ENCODE measurements around the gene LPP. TPM values are rescaled to one million over a fixed set of nuclear protein-coding genes. Genes with fewer than 3 reads are reported as not detected.

Gene LPP
- total and polyA plus RNA-seq, 4 donors, result 7.2 to 50.3 (median 26.4) TPM

GRCh38 chr3:188469228-188469885, 315.4 kb downstream of the LPP start:
- 56% methylated on average over 3 of the region's 10 CpGs for WGBS (ENCODE audit: insufficient coverage)
- no peaks in the 10 kb centered on the region for H3K27me3 ChIP-seq (ENCODE audit: control insufficient read depth, insufficient read depth, low read length)
- no peaks in the 10 kb centered on the region for H3K36me3 ChIP-seq (ENCODE audit: control insufficient read depth, insufficient read depth, low read length)
- H3K9me3 ChIP-seq (ENCODE audit: control insufficient read depth, insufficient read depth, low read length), result no peaks in the 10 kb centered on the region
- DNase-seq (ENCODE audit: low read depth in 4 of 6, low spot score in 6 of 6), result peak in 1 of 6 donors; percentile 50
- no peak overlapping the region for H3K4me3 ChIP-seq (ENCODE audit: low read depth, low read length)
- H3K27ac ChIP-seq (ENCODE audit: low read depth, low read length), result peak overlapping the region; percentile 42
- H3K4me1 ChIP-seq (ENCODE audit: control insufficient read depth, insufficient read depth, low read length), result no peaks in the 10 kb centered on the region

DNA sequence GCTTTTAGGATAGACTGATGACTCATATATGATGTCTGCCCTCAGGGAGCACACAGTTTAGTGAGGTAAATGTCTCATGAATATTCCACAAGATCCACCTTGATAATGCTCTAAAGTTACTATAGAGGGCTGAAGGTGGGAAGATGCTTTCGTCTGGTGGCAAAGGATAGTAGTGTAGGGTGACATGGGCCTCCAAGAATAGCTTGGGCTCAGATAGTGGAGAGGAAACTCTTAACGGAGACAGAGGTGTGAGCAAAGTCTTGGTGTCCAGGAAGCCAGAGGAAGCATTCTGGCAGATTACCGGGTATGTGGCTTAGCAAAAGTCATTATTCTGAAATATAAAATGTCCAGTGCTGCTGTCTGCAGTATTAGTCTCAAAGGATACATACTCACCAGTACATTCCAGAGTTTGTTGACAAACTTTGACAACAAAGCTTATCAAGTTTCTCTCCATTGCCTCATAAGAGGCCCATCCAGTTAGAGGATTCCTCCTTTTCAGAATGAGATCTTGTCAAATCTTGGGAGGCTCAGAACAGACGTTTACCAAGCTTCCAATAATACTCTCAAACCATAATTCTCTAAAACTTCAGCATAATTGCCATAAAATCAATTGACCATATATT, 316.7 kb downstream of the LPP start:
- H3K4me1 ChIP-seq (ENCODE audit: control insufficient read depth, insufficient read depth, low read length), result no peaks in the 10 kb centered on the region
- H3K4me3 ChIP-seq (ENCODE audit: low read depth, low read length), result no peak overlapping the region
- no peaks in the 10 kb centered on the region for H3K9me3 ChIP-seq (ENCODE audit: control insufficient read depth, insufficient read depth, low read length)
- DNase-seq (ENCODE audit: low read depth in 4 of 6, low spot score in 6 of 6), result no peak
- no peaks in the 10 kb centered on the region for H3K36me3 ChIP-seq (ENCODE audit: control insufficient read depth, insufficient read depth, low read length)
- no peak overlapping the region for H3K27ac ChIP-seq (ENCODE audit: low read depth, low read length)
- no peaks in the 10 kb centered on the region for H3K27me3 ChIP-seq (ENCODE audit: control insufficient read depth, insufficient read depth, low read length)
- WGBS (ENCODE audit: insufficient coverage), result 96% methylated on average over 3 of the region's 4 CpGs

- H3K36me3 ChIP-seq (ENCODE audit: control insufficient read depth, insufficient read depth, low read length), result no peaks in the 10 kb centered on the region
- no peak for DNase-seq (ENCODE audit: low read depth in 4 of 6, low spot score in 6 of 6)
- H3K9me3 ChIP-seq (ENCODE audit: control insufficient read depth, insufficient read depth, low read length), result no peaks in the 10 kb centered on the region
- H3K4me1 ChIP-seq (ENCODE audit: control insufficient read depth, insufficient read depth, low read length), result no peaks in the 10 kb centered on the region
- no peak overlapping the region for H3K27ac ChIP-seq (ENCODE audit: low read depth, low read length)
- peaks cover 2% of the 10 kb centered on the region for H3K27me3 ChIP-seq (ENCODE audit: control insufficient read depth, insufficient read depth, low read length)
- H3K4me3 ChIP-seq (ENCODE audit: low read depth, low read length), result no peak overlapping the region
Observed at GRCh38 chr3:188471723-188472122, 317.8 kb downstream of the LPP start.

DNA sequence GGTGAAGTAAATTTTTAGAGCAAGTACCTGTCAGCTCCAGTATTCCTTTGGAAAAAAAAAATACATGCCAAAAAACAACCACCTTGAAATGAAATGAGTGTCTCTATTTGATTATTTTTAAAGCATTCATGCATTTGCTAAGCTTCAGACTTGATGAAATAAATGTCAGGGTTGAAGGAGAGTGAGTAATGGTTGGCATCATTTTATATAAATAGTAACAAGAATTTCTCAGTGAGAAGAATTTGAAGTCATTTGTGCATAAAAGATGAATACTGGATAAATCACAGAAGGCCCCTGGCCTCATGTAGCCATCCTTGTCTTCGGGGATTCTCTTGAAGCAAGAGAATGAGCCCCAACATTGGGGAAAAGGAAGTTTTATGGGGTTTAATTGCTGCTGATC, 318.4 kb downstream of the LPP start:
- Histone ChIP-seq H3K9me3 (ENCODE audit: control insufficient read depth, insufficient read depth, low read length) (no peaks in the 10 kb centered on the region), H3K36me3 (ENCODE audit: control insufficient read depth, insufficient read depth, low read length) (no peaks in the 10 kb centered on the region), H3K4me1 (ENCODE audit: control insufficient read depth, insufficient read depth, low read length) (no peaks in the 10 kb centered on the region), H3K4me3 (ENCODE audit: low read depth, low read length) (no peak overlapping the region), H3K27me3 (ENCODE audit: control insufficient read depth, insufficient read depth, low read length) (peaks cover 2% of the 10 kb centered on the region), H3K27ac (ENCODE audit: low read depth, low read length) (no peak overlapping the region)
- WGBS (ENCODE audit: insufficient coverage), result 83% methylated on average over 1 of the region's 1 CpG
- no peak for DNase-seq (ENCODE audit: low read depth in 4 of 6, low spot score in 6 of 6)

DNA sequence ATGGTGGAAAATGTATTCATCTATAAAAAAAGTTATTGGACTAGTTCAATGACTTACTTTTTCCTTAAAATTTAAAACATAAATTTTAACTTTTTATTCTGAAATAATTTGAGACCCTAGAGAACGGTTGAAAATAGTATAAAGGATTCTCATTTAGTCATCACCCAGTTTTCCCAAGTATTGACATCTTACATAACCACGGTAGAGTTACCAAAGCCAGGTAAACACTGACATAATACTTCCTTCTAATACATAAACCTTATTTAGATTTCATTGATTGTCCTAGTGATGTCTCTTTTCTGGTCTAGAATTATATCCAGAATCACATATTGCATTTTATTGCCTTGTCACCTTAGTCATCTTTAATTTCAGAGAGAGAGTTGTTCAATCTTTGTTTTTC, 319.1 kb downstream of the LPP start:
- Histone ChIP-seq H3K36me3 (ENCODE audit: control insufficient read depth, insufficient read depth, low read length) (no peaks in the 10 kb centered on the region), H3K9me3 (ENCODE audit: control insufficient read depth, insufficient read depth, low read length) (no peaks in the 10 kb centered on the region), H3K4me1 (ENCODE audit: control insufficient read depth, insufficient read depth, low read length) (no peaks in the 10 kb centered on the region), H3K4me3 (ENCODE audit: low read depth, low read length) (no peak overlapping the region), H3K27ac (ENCODE audit: low read depth, low read length) (no peak overlapping the region), H3K27me3 (ENCODE audit: control insufficient read depth, insufficient read depth, low read length) (peaks cover 2% of the 10 kb centered on the region)
- WGBS (ENCODE audit: insufficient coverage), result no CpG with 5 or more reads among the region's 2 CpGs
- no peak for DNase-seq (ENCODE audit: low read depth in 4 of 6, low spot score in 6 of 6)

DNA sequence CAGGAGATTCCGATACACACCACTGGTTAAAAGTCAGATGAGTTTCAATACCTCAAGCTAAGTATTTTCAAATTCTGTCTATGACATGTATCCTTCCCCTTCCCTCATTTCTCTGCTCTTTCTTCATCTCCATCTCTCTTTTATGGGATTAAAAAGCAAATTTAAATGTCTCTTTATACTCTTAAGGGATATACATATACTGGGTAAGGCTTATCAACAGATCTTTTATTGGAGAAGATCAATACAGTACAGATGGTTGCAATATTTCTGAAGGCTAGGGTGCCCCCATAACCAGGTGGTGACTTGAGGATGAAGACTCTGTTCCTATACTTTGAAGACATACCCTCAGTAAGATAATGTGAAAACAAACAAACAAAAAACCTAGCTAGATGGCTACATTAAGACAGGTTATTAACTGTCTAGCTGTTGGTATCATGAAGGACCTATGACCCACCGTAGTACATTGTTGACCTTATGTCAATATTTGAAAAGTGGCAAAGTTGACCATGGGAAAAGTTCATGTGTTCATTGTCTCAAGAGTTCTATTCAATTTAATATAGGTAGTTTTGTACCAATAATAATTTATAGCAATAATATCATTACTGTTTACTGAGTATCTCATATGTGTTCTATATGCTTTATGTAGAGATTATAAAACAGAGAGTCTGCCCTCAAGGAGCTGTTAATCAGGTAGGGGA, 319.8 kb downstream of the LPP start:
- WGBS (ENCODE audit: insufficient coverage), result no CpG with 5 or more reads among the region's 2 CpGs
- no peaks in the 10 kb centered on the region for H3K4me1 ChIP-seq (ENCODE audit: control insufficient read depth, insufficient read depth, low read length)
- H3K27ac ChIP-seq (ENCODE audit: low read depth, low read length), result no peak overlapping the region
- peaks cover 2% of the 10 kb centered on the region for H3K27me3 ChIP-seq (ENCODE audit: control insufficient read depth, insufficient read depth, low read length)
- H3K36me3 ChIP-seq (ENCODE audit: control insufficient read depth, insufficient read depth, low read length), result no peaks in the 10 kb centered on the region
- no peaks in the 10 kb centered on the region for H3K9me3 ChIP-seq (ENCODE audit: control insufficient read depth, insufficient read depth, low read length)
- no peak overlapping the region for H3K4me3 ChIP-seq (ENCODE audit: low read depth, low read length)
- DNase-seq (ENCODE audit: low read depth in 4 of 6, low spot score in 6 of 6), result no peak

GRCh38 chr3:188476935-188477334, 323.0 kb downstream of the LPP start:
- no peak for DNase-seq (ENCODE audit: low read depth in 4 of 6, low spot score in 6 of 6)
- Histone ChIP-seq H3K4me3 (ENCODE audit: low read depth, low read length) (no peak overlapping the region), H3K4me1 (ENCODE audit: control insufficient read depth, insufficient read depth, low read length) (no peaks in the 10 kb centered on the region), H3K27ac (ENCODE audit: low read depth, low read length) (no peak overlapping the region), H3K9me3 (ENCODE audit: control insufficient read depth, insufficient read depth, low read length) (no peaks in the 10 kb centered on the region), H3K27me3 (ENCODE audit: control insufficient read depth, insufficient read depth, low read length) (peaks cover 2% of the 10 kb centered on the region), H3K36me3 (ENCODE audit: control insufficient read depth, insufficient read depth, low read length) (no peaks in the 10 kb centered on the region)
- 80% methylated on average over 2 of the region's 4 CpGs for WGBS (ENCODE audit: insufficient coverage)

DNA sequence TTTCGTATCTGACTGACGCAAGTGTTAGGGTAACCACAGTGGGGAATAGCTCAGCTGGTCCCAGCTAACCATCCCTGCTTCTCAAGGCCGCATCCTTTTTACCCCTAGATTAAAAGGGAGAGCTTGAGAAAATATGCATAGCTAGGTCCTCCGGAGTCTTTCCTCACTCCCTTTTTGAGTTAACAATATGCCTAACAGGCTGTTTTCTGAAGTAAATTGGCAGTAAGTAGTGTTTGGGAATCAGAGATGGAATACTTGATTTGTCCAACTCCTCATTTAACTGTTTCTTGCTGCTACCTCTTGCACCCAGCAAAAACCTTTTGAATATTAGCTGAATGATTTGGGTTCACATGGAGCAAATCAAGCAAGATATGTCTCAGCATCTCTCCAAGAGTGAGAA, 326.1 kb downstream of the LPP start:
- DNase-seq (ENCODE audit: low read depth in 4 of 6, low spot score in 6 of 6), result peak in 1 of 6 donors; percentile 50
- WGBS (ENCODE audit: insufficient coverage), result no CpG with 5 or more reads among the region's 4 CpGs

GRCh38 chr3:188482929-188483328, 329.0 kb downstream of the LPP start:
- WGBS (ENCODE audit: insufficient coverage), result 72% methylated on average over 4 of the region's 4 CpGs

More for the DNA sequence above, 326.1 kb downstream of the LPP start:
- no peak overlapping the region for H3K4me3 ChIP-seq (ENCODE audit: low read depth, low read length)
- H3K27me3 ChIP-seq (ENCODE audit: control insufficient read depth, insufficient read depth, low read length), result peaks cover 2% of the 10 kb centered on the region
- H3K27ac ChIP-seq (ENCODE audit: low read depth, low read length), result no peak overlapping the region
- H3K9me3 ChIP-seq (ENCODE audit: control insufficient read depth, insufficient read depth, low read length), result no peaks in the 10 kb centered on the region
- H3K36me3 ChIP-seq (ENCODE audit: control insufficient read depth, insufficient read depth, low read length), result no peaks in the 10 kb centered on the region
- no peaks in the 10 kb centered on the region for H3K4me1 ChIP-seq (ENCODE audit: control insufficient read depth, insufficient read depth, low read length)

GRCh38 chr3:188486126-188486525, 332.2 kb downstream of the LPP start:
- Histone ChIP-seq H3K9me3 (ENCODE audit: control insufficient read depth, insufficient read depth, low read length) (no peaks in the 10 kb centered on the region), H3K27ac (ENCODE audit: low read depth, low read length) (no peak overlapping the region), H3K4me3 (ENCODE audit: low read depth, low read length) (no peak overlapping the region), H3K27me3 (ENCODE audit: control insufficient read depth, insufficient read depth, low read length) (no peaks in the 10 kb centered on the region), H3K4me1 (ENCODE audit: control insufficient read depth, insufficient read depth, low read length) (no peaks in the 10 kb centered on the region), H3K36me3 (ENCODE audit: control insufficient read depth, insufficient read depth, low read length) (peaks cover 2% of the 10 kb centered on the region)
- no peak for DNase-seq (ENCODE audit: low read depth in 4 of 6, low spot score in 6 of 6)
- WGBS (ENCODE audit: insufficient coverage), result 94% methylated on average over 3 of the region's 5 CpGs

More at GRCh38 chr3:188482929-188483328, 329.0 kb downstream of the LPP start:
- no peak overlapping the region for H3K27ac ChIP-seq (ENCODE audit: low read depth, low read length)
- H3K4me1 ChIP-seq (ENCODE audit: control insufficient read depth, insufficient read depth, low read length), result no peaks in the 10 kb centered on the region
- DNase-seq (ENCODE audit: low read depth in 4 of 6, low spot score in 6 of 6), result no peak
- H3K36me3 ChIP-seq (ENCODE audit: control insufficient read depth, insufficient read depth, low read length), result peaks cover 2% of the 10 kb centered on the region
- H3K4me3 ChIP-seq (ENCODE audit: low read depth, low read length), result no peak overlapping the region
- no peaks in the 10 kb centered on the region for H3K27me3 ChIP-seq (ENCODE audit: control insufficient read depth, insufficient read depth, low read length)
- H3K9me3 ChIP-seq (ENCODE audit: control insufficient read depth, insufficient read depth, low read length), result no peaks in the 10 kb centered on the region
